H4 (cell line): ENCODE data around the gene REPS1. TPM values are rescaled to one million over a fixed set of nuclear protein-coding genes. Genes with fewer than 3 reads are reported as not detected.

Source experiments
- total RNA-seq: library from RNA; depleted of rRNA; stranded (reverse); fragments of >200 nt; shearing (Covaris generic); gene quantifications from 2 replicates; pipeline ENCODE4 v1.2.3, GENCODE V29; 2014; rRNA removed

REPS1 gene
- total RNA-seq, 1 experiment from 2014 or later = 25.1 TPM

Other genes with a start within 250 kb of the REPS1 start
- 16.4 and 17.3 TPM in 2 replicates for gene CCDC28A, start 214.5 kb downstream of the REPS1 start, total RNA-seq
- not detected in 2 replicates for gene ECT2L, start 192.2 kb downstream of the REPS1 start, total RNA-seq
- 53.1 and 68.9 TPM in 2 replicates for gene ABRACL, start 40.5 kb upstream of the REPS1 start, total RNA-seq
- 2.9 and 3.0 TPM in 2 replicates for gene HECA, start 146.8 kb upstream of the REPS1 start, total RNA-seq